ENCODE measurements around the gene C22orf23. TPM values are rescaled to one million over a fixed set of nuclear protein-coding genes. Genes with fewer than 3 reads are reported as not detected.

C22orf23 gene
- total and polyA plus RNA-seq, 2 of the 13 experiments (the other 11 are each of a cell fraction or from before 2014, with no cell fraction given), result 0.21 to 0.24 TPM

- no peaks in the 10 kb centered on the region for H3K9me3 ChIP-seq (ENCODE audit: low read length)
- H3K27ac ChIP-seq (ENCODE audit: extremely low read length, insufficient read depth, low read length), result no peak overlapping the region
- H3K79me2 ChIP-seq (ENCODE audit: insufficient read depth, low read length), result no peaks in the 10 kb centered on the region
- TF ChIP-seq NFKB2 (CRISPR knock-in tag; IDR thresholded peaks at IDR 0.05; ENCODE audit: borderline replicate concordance), result no peak
- no peak for TF ChIP-seq ZNF7 (CRISPR knock-in tag; IDR thresholded peaks at IDR 0.05)
- TF ChIP-seq NAIF1 (CRISPR knock-in tag; IDR thresholded peaks at IDR 0.05; ENCODE audit: borderline replicate concordance), result no peak
- TF ChIP-seq TAF15 (IDR thresholded peaks at IDR 0.05; ENCODE audit: low read depth, low read length, poor library complexity, severe bottlenecking), result no peak
- no peak for TF ChIP-seq SP1 (IDR thresholded peaks at IDR 0.05)
- TF ChIP-seq SP1 (CRISPR knock-in tag; IDR thresholded peaks at IDR 0.05), result no peak
- TF ChIP-seq ZNF274 (CRISPR knock-in tag; IDR thresholded peaks at IDR 0.05), result no peak
- TF ChIP-seq ETV6 (CRISPR knock-in tag; conservative IDR thresholded peaks at IDR 0.05), result no peak
- no peak for TF ChIP-seq HNF4G (IDR thresholded peaks at IDR 0.05; ENCODE audit: borderline replicate concordance, low read depth, low read length)
- no peak for TF ChIP-seq HNF4G (CRISPR knock-in tag; IDR thresholded peaks at IDR 0.05; ENCODE audit: borderline replicate concordance, low read depth)
- TF ChIP-seq FOSL1 (CRISPR knock-in tag; IDR thresholded peaks at IDR 0.05; ENCODE audit: borderline replicate concordance), result no peak
- no peak for TF ChIP-seq ZNF337 (CRISPR knock-in tag; IDR thresholded peaks at IDR 0.05; ENCODE audit: borderline replicate concordance, low read depth)
- no peak for TF ChIP-seq HNRNPL (IDR thresholded peaks at IDR 0.05; ENCODE audit: low read depth, low read length)
- no peak for TF ChIP-seq ZNF34 (CRISPR knock-in tag; IDR thresholded peaks at IDR 0.05; ENCODE audit: borderline replicate concordance)
- TF ChIP-seq ZBTB37 (CRISPR knock-in tag; IDR thresholded peaks at IDR 0.05), result no peak
- TF ChIP-seq, protein P1, sequence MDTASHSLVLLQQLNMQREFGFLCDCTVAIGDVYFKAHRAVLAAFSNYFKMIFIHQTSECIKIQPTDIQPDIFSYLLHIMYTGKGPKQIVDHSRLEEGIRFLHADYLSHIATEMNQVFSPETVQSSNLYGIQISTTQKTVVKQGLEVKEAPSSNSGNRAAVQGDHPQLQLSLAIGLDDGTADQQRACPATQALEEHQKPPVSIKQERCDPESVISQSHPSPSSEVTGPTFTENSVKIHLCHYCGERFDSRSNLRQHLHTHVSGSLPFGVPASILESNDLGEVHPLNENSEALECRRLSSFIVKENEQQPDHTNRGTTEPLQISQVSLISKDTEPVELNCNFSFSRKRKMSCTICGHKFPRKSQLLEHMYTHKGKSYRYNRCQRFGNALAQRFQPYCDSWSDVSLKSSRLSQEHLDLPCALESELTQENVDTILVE (CRISPR knock-in tag; IDR thresholded peaks at IDR 0.05), result no peak
- TF ChIP-seq CEBPG (CRISPR knock-in tag; IDR thresholded peaks at IDR 0.05), result no peak
- no peak for TF ChIP-seq MBD4 (IDR thresholded peaks at IDR 0.05; ENCODE audit: borderline replicate concordance, low read length)
- TF ChIP-seq WIZ (CRISPR knock-in tag; IDR thresholded peaks at IDR 0.05), result no peak
- no peak for TF ChIP-seq PHF5A (CRISPR knock-in tag; IDR thresholded peaks at IDR 0.05; ENCODE audit: low read depth, unreplicated experiment)
- TF ChIP-seq PTBP1 (IDR thresholded peaks at IDR 0.05; ENCODE audit: low read depth, low read length, poor library complexity, severe bottlenecking), result no peak
- TF ChIP-seq ZNF589 (CRISPR knock-in tag; conservative IDR thresholded peaks at IDR 0.05), result no peak
- ATAC-seq, result no peak
- no peak overlapping the region for H3K9ac ChIP-seq (ENCODE audit: insufficient read depth, low read depth, low read length)
- FAIRE-seq, result no peak
- H3K4me1 ChIP-seq (ENCODE audit: insufficient read depth, low read length), result no peaks in the 10 kb centered on the region; the same call in 1 of the 2 replicates
- no peak overlapping the region for H3K4me3 ChIP-seq (replicated peaks in 1 of 3; ENCODE audit: insufficient read depth in 1 of 3, low read depth in 2 of 3, low read length in 3 of 3)
- in situ Hi-C loops (cut with HindIII; ENCODE audit: extremely low pct_ligation_motif_present, low pct_unique_long_range_greater_than_20kb), result no loop called here
- no peak for DNase-seq (ENCODE audit: low spot score)
- ChIA-PET POLR2A (interaction anchor here (2.7 kb wide), 1 partner anchor 11 kb away, joined by 7 read pairs; the partner anchor contains the start of gene MICALL1), CTCF (ENCODE audit: low intra/inter-chr PET ratio, low total read pairs) (no interaction called here)
- no peak overlapping the region for H2AFZ ChIP-seq (ENCODE audit: low read length)
- no TSS peak for BruUV-seq (replicated peaks)
- intact Hi-C loops (cut with micrococcal nuclease; ENCODE audit: unreplicated experiment), result no loop called here
- peaks cover 11 to 33% of the 10 kb centered on the region in 2 experiments; a peak in 4 of 5 replicates for H3K36me3 ChIP-seq (replicated peaks in 1 of 2; ENCODE audit: control insufficient read depth in 1 of 2, insufficient read depth in 2 of 2, low read length in 2 of 2)
- H3K4me2 ChIP-seq (ENCODE audit: low read depth, low read length), result no peak overlapping the region
- no peaks in the 10 kb centered on the region for H4K20me1 ChIP-seq (ENCODE audit: insufficient read depth, low read length)
- 100% methylated on average over 3 of the region's 5 CpGs for WGBS (ENCODE audit: low lambda C conversion rate)
- no peaks in the 10 kb centered on the region for H3K27me3 ChIP-seq (ENCODE audit: control insufficient read depth in 1 of 2, insufficient read depth in 2 of 2, low read length in 2 of 2)
Measured at GRCh38 chr22:37916311-37916710, 37.1 kb downstream of the C22orf23 start.

All from HepG2 (cell line).